Natural killer cell (primary cell): ENCODE results near the gene PKIB. TPM values are rescaled to one million over a fixed set of nuclear protein-coding genes. Genes with fewer than 3 reads are reported as not detected.

Experiments
- ATAC-seq, 3 donors: fragments of 150-1000 bp in 2 of 3; fragments of 200-7000 bp in 1 of 3; cut with Tn5 transposase; 1 replicate in 1 of 3; 2 replicates in 2 of 3; pipeline ENCODE4 v1.10.0; 2021; ENCODE audit warnings: mild to moderate bottlenecking in 2 of 3, moderate library complexity in 2 of 3
- DNase-seq, 2 donors: peaks; one replicate each; pipeline versions ENCODE4 v3.0.0 to v3.0.0-alpha.2; 2013 to 2021; ENCODE audit warnings: mixed read lengths in 1 of 2
- H3K27ac ChIP-seq: one replicate; pipeline ENCODE4 v1.5.1; 2013; ENCODE audit warnings: mild to moderate bottlenecking, low read length
- H3K27me3 ChIP-seq: one replicate; pipeline ENCODE4 v1.6.1; 2013; ENCODE audit warnings: low read length; ENCODE audit not compliant: control insufficient read depth, insufficient read depth
- H3K36me3 ChIP-seq: one replicate; pipeline ENCODE4 v1.6.1; 2013; ENCODE audit warnings: low read length; ENCODE audit not compliant: control insufficient read depth, insufficient read depth
- H3K4me1 ChIP-seq: one replicate; pipeline ENCODE4 v1.6.1; 2013; ENCODE audit warnings: low read length; ENCODE audit not compliant: control insufficient read depth, insufficient read depth
- H3K4me3 ChIP-seq: one replicate; pipeline ENCODE4 v1.5.1; 2013; ENCODE audit warnings: low read length
- H3K9me3 ChIP-seq: one replicate; pipeline ENCODE4 v1.6.1; 2013; ENCODE audit warnings: low read length; ENCODE audit not compliant: control insufficient read depth, insufficient read depth
- H3K27ac Mint-ChIP-seq, 2 donors: one replicate each; pipeline ENCODE4 v1.8.0; 2022; ENCODE audit warnings: mild to moderate bottlenecking in 2 of 2, mixed read lengths in 2 of 2, moderate library complexity in 1 of 2
- H3K27me3 Mint-ChIP-seq, 2 donors: one replicate each; pipeline ENCODE4 v1.8.0; 2022; ENCODE audit warnings: low read depth in 2 of 2, mixed read lengths in 2 of 2
- H3K36me3 Mint-ChIP-seq: one replicate; pipeline ENCODE4 v1.8.0; 2022; ENCODE audit warnings: mixed read lengths
- H3K4me1 Mint-ChIP-seq, 2 donors: one replicate each; pipeline ENCODE4 v1.8.0; 2022; ENCODE audit warnings: mixed read lengths in 2 of 2
- H3K4me3 Mint-ChIP-seq: one replicate; pipeline ENCODE4 v1.8.0; 2022; ENCODE audit warnings: mild to moderate bottlenecking, moderate library complexity, mixed read lengths
- H3K9me3 Mint-ChIP-seq, 2 donors: one replicate each; pipeline ENCODE4 v1.8.0; 2022; ENCODE audit warnings: mixed read lengths in 2 of 2
- CTCF ChIP-seq: fragments of 200-600 bp; IDR thresholded peaks from one replicate; pipeline ENCODE4 v1.8.0; 2022; ENCODE audit warnings: antibody characterized with exemption
- WGBS: methylation state at CpG from one replicate; pipeline ENCODE4 v1.1.7; 2013; ENCODE audit warnings: missing lambda C conversion rate; ENCODE audit not compliant: insufficient coverage; 5-methylcytosine and 5-hydroxymethylcytosine counted together
- intact Hi-C: fragments of 100-400 bp; cut with micrococcal nuclease; formaldehyde crosslinking; loops from one replicate; pipeline ENCODE4 v1.14.2; 2022
- total RNA-seq, 4 donors: library from RNA; stranded (reverse); fragments of 120-200 nt in 1 of 4; gene quantifications; one replicate each; pipeline versions ENCODE4 v1.2.3 to v1.2.4, GENCODE V29; 2013 to 2022

Gene PKIB
- total RNA-seq, 3 donors from 2014 or later (not counting 1 experiment from before 2014, with no cell fraction given), result 0.95 TPM; not detected in 2

DNA sequence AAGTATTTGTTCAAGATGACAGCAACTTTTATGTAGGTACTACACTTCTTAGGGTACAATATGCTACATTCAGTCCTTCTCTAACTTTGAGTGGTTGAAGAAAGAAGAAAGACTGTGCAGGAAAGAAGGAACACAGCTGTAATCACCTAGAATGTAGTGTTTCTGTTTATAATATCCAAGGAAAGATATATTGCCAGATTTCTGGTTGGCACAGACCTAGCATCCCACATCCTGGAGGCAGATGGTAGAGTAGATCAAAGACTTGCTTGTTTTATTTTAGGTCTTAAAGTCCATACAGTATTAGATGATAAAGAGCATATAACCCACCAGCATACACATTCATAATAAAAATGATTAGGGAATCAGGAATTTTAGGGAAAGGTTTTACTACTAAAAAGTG, 156.1 kb downstream of the PKIB start:
- H3K27me3 Mint-ChIP-seq, result peaks cover 16 to 43% of the 10 kb centered on the region in 2 donors
- H3K27ac Mint-ChIP-seq, result no peak overlapping the region
- Histone ChIP-seq H3K27ac (no peak overlapping the region), H3K9me3 (no peaks in the 10 kb centered on the region), H3K36me3 (no peaks in the 10 kb centered on the region), H3K4me1 (no peaks in the 10 kb centered on the region), H3K4me3 (no peak overlapping the region), H3K27me3 (peaks cover 2% of the 10 kb centered on the region)
- no peaks in the 10 kb centered on the region for H3K36me3 Mint-ChIP-seq
- no peak for ATAC-seq
- intact Hi-C loops, result no loop called here
- no peaks in the 10 kb centered on the region for H3K9me3 Mint-ChIP-seq
- H3K4me3 Mint-ChIP-seq, result no peak overlapping the region
- TF ChIP-seq CTCF, result no peak
- DNase-seq, result no peak
- H3K4me1 Mint-ChIP-seq, result no peaks in the 10 kb centered on the region

DNA sequence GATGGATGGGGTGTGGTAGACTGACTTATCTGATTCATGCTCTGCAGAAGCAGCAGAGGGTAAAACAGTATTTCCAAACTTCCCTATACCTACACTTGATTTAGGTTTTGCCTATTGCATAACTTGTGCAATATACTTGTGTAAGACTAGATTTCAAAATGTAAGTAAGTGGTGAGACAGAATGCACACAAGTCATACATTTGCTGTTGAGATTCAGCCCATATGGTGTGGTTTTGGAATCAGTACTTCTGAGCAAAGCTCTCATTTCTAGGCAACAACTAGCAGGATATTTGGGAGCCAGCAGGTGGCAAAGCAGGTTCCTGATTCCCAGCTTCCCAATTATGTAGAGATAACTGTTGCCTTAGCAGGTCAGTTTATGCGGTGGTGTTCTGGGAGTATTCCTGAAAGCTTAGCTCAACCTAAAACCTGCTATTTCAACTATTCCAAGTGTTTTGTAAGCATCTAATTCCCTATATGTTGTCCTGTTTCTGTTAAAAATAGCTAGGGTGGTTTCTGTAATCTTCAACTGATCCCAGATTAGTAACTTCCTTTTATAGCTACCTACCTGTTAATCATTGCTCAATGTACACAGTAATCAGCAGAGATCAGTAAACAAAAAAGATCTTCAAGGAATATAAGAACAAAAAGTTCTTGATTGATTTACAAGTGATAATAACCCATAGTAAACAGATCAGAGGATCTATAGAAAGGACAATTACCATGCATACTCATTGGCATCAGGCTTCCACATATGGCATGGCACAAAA, 160.8 kb downstream of the PKIB start:
- DNase-seq, result no peak
- no peak overlapping the region for H3K27ac ChIP-seq

GRCh38 chr6:122772724-122773415, 162.7 kb downstream of the PKIB start:
- peaks cover 9% of the 10 kb centered on the region for H3K36me3 Mint-ChIP-seq
- no peak overlapping the region for H3K4me3 ChIP-seq
- H3K27ac Mint-ChIP-seq, result no peak overlapping the region
- no peaks in the 10 kb centered on the region for H3K9me3 Mint-ChIP-seq
- no peaks in the 10 kb centered on the region for H3K27me3 ChIP-seq
- no peak overlapping the region for H3K4me3 Mint-ChIP-seq
- no peak for TF ChIP-seq CTCF
- peaks cover 16 to 49% of the 10 kb centered on the region in 2 donors for H3K27me3 Mint-ChIP-seq
- intact Hi-C loops, result no loop called here
- no peaks in the 10 kb centered on the region for H3K9me3 ChIP-seq
- 79% methylated on average over 3 of the region's 3 CpGs for WGBS
- no peaks in the 10 kb centered on the region for H3K4me1 ChIP-seq
- no peaks in the 10 kb centered on the region for H3K36me3 ChIP-seq
- no peak overlapping the region for H3K27ac ChIP-seq
- no peak for ATAC-seq
- no peak for DNase-seq
- H3K4me1 Mint-ChIP-seq, result no peaks in the 10 kb centered on the region

More for the DNA sequence above, 160.8 kb downstream of the PKIB start:
- Mint-ChIP-seq H3K9me3 (no peaks in the 10 kb centered on the region), H3K27ac (no peak overlapping the region), H3K27me3 (peaks cover 25 to 51% of the 10 kb centered on the region in 2 donors), H3K36me3 (peaks cover 8% of the 10 kb centered on the region), H3K4me1 (no peaks in the 10 kb centered on the region), H3K4me3 (no peak overlapping the region)
- peaks cover under 1% of the 10 kb centered on the region for H3K27me3 ChIP-seq
- WGBS, result 100% methylated on average over 1 of the region's 1 CpG
- peak in 1 of 3 donors; percentile 65 for ATAC-seq
- H3K36me3 ChIP-seq, result no peaks in the 10 kb centered on the region
- intact Hi-C loops, result no loop called here
- H3K4me3 ChIP-seq, result no peak overlapping the region
- H3K4me1 ChIP-seq, result no peaks in the 10 kb centered on the region
- H3K9me3 ChIP-seq, result no peaks in the 10 kb centered on the region
- TF ChIP-seq CTCF, result no peak

Other genes with a start within 250 kb of the PKIB start
- gene HSF2, start 210.8 kb upstream of the PKIB start, total RNA-seq, result 10 to 100 TPM; 16.4 to 23.5 (median 21.1) TPM
- 100 to 1,000 TPM; 124 to 131 (median 128) TPM for gene SERINC1, start 138.6 kb upstream of the PKIB start, total RNA-seq
- gene FABP7, start 169.3 kb downstream of the PKIB start, total RNA-seq, result not detected
- 1 to 10 TPM; 1.1 to 4.3 (median 3.9) TPM for gene SMPDL3A, start 178.9 kb downstream of the PKIB start, total RNA-seq